NOMO-1 (cell line): ENCODE data around the gene MLLT3.
"Not testable (repeated sequence)": the region's sequence is repeated elsewhere in the genome, so short reads cannot be mapped to it uniquely, and the experiment has no call there.

Experiments
- DNase-seq, 2 experiments: peaks; one replicate each; lab custom pipeline; 2025; ENCODE audit not compliant: unreplicated experiment in 2 of 2; lab: John Stamatoyannopoulos, UW

Gene MLLT3

GRCh38 chr9:20622330-20623020, at the start of gene MLLT3:
MLLT3 (minus strand) TSS chr9:20622499.
- DNase-seq, result no peak

GRCh38 chr9:20671635-20672034, 49.3 kb upstream of the MLLT3 start:
- DNase-seq, result no peak

GRCh38 chr9:20670395-20670794, 48.1 kb upstream of the MLLT3 start:
- DNase-seq, result no peak

GRCh38 chr9:20664501-20664900, 42.2 kb upstream of the MLLT3 start:
- no peak for DNase-seq

- no peak for DNase-seq
Observed at GRCh38 chr9:20663133-20663532, 40.8 kb upstream of the MLLT3 start.

GRCh38 chr9:20662156-20662555, 39.9 kb upstream of the MLLT3 start:
- DNase-seq, result no peak

- DNase-seq, result no peak
Observed at GRCh38 chr9:20659474-20659967, 37.2 kb upstream of the MLLT3 start.

GRCh38 chr9:20658677-20659473, 36.6 kb upstream of the MLLT3 start:
- no peak for DNase-seq

GRCh38 chr9:20658246-20658667, 36.0 kb upstream of the MLLT3 start:
- DNase-seq, result not testable (repeated sequence)

- DNase-seq, result no peak
Observed at GRCh38 chr9:20651939-20652338, 29.6 kb upstream of the MLLT3 start.

GRCh38 chr9:20650750-20651299, 28.5 kb upstream of the MLLT3 start:
- no peak for DNase-seq

GRCh38 chr9:20650313-20650712, 28.0 kb upstream of the MLLT3 start:
- DNase-seq, result no peak

- DNase-seq, result no peak
Observed at GRCh38 chr9:20649381-20649780, 27.1 kb upstream of the MLLT3 start.

GRCh38 chr9:20646656-20647055, 24.4 kb upstream of the MLLT3 start:
- DNase-seq, result no peak

- no peak for DNase-seq
Observed at GRCh38 chr9:20643660-20644059, 21.4 kb upstream of the MLLT3 start.

- no peak for DNase-seq
Observed at GRCh38 chr9:20642045-20642444, 19.7 kb upstream of the MLLT3 start.

- DNase-seq, result no peak
Observed at GRCh38 chr9:20640331-20641187, 18.3 kb upstream of the MLLT3 start.

- DNase-seq, result no peak
Observed at GRCh38 chr9:20636888-20637440, 14.7 kb upstream of the MLLT3 start.

GRCh38 chr9:20634895-20635294, 12.6 kb upstream of the MLLT3 start:
- no peak for DNase-seq

GRCh38 chr9:20632705-20633104, 10.4 kb upstream of the MLLT3 start:
- DNase-seq, result no peak
